Astrocyte of the spinal cord (primary cell): ENCODE data around the gene TNIK.

Source experiments
- DNase-seq: peaks from one replicate; pipeline ENCODE4 v3.0.0; 2011; ENCODE audit warnings: low read depth, low spot score
- H3K4me3 ChIP-seq: 2 replicates; pipeline ENCODE4 v1.5.1; 2011; ENCODE audit warnings: low read depth, mild to moderate bottlenecking, low read length, moderate library complexity
- CTCF ChIP-seq: IDR thresholded peaks from 2 replicates; pipeline ENCODE4 v1.5.1; 2012; ENCODE audit warnings: low read depth, mild to moderate bottlenecking, low read length, inconsistent platforms
- in situ Hi-C: cut with HindIII; loops from 2 replicates; pipeline ENCODE4 v1.10.0; 2017; ENCODE audit warnings: low sequenced_read_pairs

The TNIK gene

GRCh38 chr3:171301998-171302397, 158.2 kb downstream of the TNIK start:
- in situ Hi-C loops = no loop called here
- no peak for TF ChIP-seq CTCF
- no peak overlapping the region for H3K4me3 ChIP-seq

GRCh38 chr3:171301002-171301401, 159.2 kb downstream of the TNIK start:
- no peak for DNase-seq
- in situ Hi-C loops = no loop called here
- no peak overlapping the region for H3K4me3 ChIP-seq
- TF ChIP-seq CTCF = no peak

More at GRCh38 chr3:171301998-171302397, 158.2 kb downstream of the TNIK start:
- no peak for DNase-seq

GRCh38 chr3:171297951-171298350, 162.3 kb downstream of the TNIK start:
- in situ Hi-C loops = no loop called here
- no peak for TF ChIP-seq CTCF
- no peak for DNase-seq
- no peak overlapping the region for H3K4me3 ChIP-seq

GRCh38 chr3:171297207-171297606, 163.0 kb downstream of the TNIK start:
- no peak for DNase-seq
- in situ Hi-C loops = no loop called here
- no peak for TF ChIP-seq CTCF

GRCh38 chr3:171295484-171296373, 164.5 kb downstream of the TNIK start:
- in situ Hi-C loops = no loop called here
- no peak overlapping the region for H3K4me3 ChIP-seq
- no peak for TF ChIP-seq CTCF
- no peak for DNase-seq

More at GRCh38 chr3:171297207-171297606, 163.0 kb downstream of the TNIK start:
- H3K4me3 ChIP-seq = no peak overlapping the region

GRCh38 chr3:171293142-171293782, 166.9 kb downstream of the TNIK start:
- no peak overlapping the region for H3K4me3 ChIP-seq
- in situ Hi-C loops = no loop called here
- no peak for DNase-seq
- TF ChIP-seq CTCF = no peak
